Measurements from ENCODE around the gene WSCD2. TPM values are rescaled to one million over a fixed set of nuclear protein-coding genes. Genes with fewer than 3 reads are reported as not detected.

The WSCD2 gene
- polyA plus RNA-seq, 4 donors, result 6.7 to 11.6 (median 8.6) TPM

GRCh38 chr12:108106599-108106998 lies 22.5 kb upstream of the WSCD2 start:
- DNase-seq (ENCODE audit: low read depth in 4 of 4, low spot score in 3 of 4), result no peak

- no peak for DNase-seq (ENCODE audit: low read depth in 4 of 4, low spot score in 3 of 4)
Measured at GRCh38 chr12:108107293-108107692, 21.8 kb upstream of the WSCD2 start.

DNA sequence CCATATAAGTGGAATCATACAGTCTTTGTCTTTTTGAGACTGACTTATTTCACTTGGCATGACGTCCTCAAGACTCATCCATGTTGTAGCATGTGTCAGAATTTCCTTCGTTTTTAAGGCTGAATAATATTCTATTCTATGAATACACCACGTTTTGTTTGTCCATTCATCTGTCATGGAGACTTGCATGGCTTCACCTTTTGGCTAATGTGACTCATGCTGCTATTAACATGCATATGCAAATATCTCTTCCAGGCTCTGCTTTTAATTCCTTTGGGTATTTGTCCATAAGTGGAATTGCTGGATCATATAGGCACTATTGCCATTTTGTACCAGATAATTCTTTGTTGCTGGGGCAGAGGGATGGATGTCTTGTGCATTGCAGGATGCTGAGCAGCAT lies 19.6 kb upstream of the WSCD2 start:
- DNase-seq (ENCODE audit: low read depth in 4 of 4, low spot score in 3 of 4), result no peak

GRCh38 chr12:108109954-108110353 lies 19.1 kb upstream of the WSCD2 start:
- no peak for DNase-seq (ENCODE audit: low read depth in 4 of 4, low spot score in 3 of 4)

DNA sequence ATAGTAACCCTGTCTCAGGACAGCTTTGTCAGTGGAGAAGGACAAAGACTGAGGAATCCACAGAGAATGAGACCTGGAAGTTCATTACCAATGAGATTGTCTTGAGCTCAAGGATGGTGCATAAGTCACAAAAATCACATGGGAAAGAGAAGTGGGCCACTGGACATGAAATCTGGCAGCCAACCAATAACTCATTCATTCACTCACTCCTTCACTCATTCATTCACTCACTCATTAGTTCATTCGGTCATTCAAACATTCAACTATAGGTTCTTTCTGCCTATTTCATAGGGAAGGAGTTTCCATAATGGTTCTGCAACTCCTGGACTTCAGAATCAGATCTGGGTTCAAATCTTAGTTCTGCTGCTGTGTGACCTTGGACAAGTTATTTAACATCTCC lies 18.2 kb upstream of the WSCD2 start:
- DNase-seq (ENCODE audit: low read depth in 4 of 4, low spot score in 3 of 4), result no peak

GRCh38 chr12:108112832-108113556 lies 16.1 kb upstream of the WSCD2 start:
- DNase-seq (ENCODE audit: low read depth in 4 of 4, low spot score in 3 of 4), result peak in 1 of 4 donors; percentile 24

DNA sequence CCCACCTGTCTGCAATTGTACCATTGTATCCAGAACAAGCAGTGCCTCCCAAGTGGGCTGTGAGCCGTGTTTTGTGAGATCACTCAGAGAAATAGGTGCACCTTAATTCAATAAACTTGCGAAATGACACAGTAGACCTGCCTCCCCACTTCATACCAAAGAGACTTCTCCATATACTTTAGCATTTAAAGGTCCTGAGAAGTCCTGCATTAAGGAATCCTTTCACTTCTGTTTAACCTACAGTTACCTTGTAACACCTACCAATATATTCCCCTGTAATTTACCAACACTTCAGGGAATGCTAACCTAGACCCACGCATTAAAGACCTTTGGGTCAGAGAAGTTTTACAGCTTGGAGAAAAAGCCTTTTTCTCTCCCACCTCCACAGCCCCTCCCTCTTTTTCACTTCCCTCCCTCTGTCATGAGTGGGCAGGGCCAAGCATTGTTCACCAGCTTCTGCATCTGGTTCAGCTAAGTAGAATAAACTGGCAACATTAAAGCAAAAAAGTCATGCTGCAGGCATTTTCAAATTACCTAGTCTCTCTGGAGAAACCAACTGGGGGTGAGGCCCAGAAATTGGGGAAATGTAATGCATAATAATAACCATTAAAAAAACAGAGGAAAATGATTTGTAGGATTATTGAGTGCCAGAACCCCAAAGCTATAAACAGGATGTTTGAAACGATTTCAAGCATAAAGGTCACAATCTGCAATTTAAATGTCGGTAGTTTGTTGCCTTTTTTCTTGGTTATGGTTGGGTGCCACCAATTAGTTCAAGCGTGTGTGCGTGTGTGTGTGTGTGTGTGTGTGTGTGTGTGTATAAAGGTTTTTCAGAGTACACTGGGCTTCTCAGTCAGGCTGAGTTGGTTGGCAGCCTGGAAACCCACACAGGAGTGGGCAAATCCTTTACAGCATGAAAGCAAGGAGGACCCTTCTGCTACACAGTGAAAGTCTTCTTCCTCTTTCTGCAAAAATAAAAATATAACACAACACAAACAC lies 13.7 kb upstream of the WSCD2 start:
- DNase-seq (ENCODE audit: low read depth in 4 of 4, low spot score in 3 of 4), result peak in 1 of 4 donors; percentile 65

DNA sequence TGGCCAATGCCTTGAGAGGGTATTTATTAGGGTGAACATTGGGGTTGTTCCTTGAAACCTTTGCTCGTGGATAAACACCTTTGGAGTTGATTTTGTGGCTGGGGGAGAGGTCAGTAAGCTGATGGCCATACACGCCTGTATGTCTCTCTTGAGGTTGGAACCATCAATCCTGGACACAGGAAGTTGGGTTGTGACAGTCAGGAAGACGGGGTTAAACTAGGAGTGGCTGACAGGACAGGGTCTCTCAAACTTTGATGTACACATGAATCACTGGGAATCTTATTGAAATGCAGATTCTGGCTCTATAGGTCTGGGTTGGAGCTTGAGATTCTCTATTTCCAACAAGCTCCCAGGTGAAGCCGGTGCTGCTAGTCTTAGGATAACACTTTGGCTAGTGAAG lies 12.8 kb upstream of the WSCD2 start:
- DNase-seq (ENCODE audit: low read depth in 4 of 4, low spot score in 3 of 4), result no peak

- no peak for DNase-seq (ENCODE audit: low read depth in 4 of 4, low spot score in 3 of 4)
Measured at GRCh38 chr12:108116699-108117098, 12.4 kb upstream of the WSCD2 start.

DNA sequence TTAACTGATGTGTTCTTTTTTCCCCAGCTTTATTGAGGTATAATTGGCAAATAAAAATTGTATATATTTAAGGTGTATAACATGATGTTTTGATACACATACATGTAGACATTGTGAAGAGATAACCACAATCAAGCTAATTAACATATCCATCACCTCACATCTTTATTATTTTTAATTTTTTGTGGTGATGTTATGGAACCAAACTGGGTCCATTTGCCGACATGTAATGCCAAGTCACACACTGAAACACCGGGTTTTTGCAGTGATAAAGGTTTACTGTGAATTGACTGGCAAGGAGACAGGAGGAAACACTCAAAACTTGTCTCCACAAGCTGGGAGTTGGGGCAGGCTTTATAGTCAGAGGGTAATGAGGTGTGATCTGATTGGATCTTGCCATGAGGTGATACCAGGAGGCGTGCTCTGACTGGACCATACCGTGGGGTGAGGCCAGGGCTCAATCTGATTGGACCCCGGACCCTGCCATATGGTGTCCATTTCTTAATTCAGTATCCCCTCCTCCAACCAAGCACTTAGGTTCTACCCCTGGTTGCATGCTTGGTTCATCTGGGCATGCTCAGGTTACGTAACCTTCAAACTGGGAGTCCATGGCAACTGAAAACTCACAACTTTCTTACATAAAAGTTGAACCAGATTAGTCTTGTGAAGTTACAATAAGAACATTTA lies 11.8 kb upstream of the WSCD2 start:
- DNase-seq (ENCODE audit: low read depth in 4 of 4, low spot score in 3 of 4), result no peak

DNA sequence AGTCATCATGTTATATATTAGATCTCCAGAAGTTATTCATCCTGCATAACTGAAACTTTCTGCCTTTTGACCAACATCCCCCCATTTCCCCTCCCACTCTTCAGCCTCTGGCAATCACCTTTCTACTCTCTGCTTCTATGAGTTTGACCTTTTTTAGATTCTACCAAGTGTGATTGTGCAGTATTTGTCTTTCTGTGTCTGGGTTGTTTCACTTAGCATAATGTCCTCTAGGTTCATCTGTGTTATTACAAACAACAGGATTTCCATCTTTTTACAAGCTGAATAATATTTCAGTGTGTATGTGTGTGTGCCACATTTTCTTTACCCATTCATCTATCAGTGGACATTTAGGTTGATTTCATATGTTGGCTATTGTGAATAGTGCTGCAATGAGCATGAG lies 11.2 kb upstream of the WSCD2 start:
- DNase-seq (ENCODE audit: low read depth in 4 of 4, low spot score in 3 of 4), result no peak

- no peak for DNase-seq (ENCODE audit: low read depth in 4 of 4, low spot score in 3 of 4)
Measured at GRCh38 chr12:108119126-108119973, 9.7 kb upstream of the WSCD2 start.

DNA sequence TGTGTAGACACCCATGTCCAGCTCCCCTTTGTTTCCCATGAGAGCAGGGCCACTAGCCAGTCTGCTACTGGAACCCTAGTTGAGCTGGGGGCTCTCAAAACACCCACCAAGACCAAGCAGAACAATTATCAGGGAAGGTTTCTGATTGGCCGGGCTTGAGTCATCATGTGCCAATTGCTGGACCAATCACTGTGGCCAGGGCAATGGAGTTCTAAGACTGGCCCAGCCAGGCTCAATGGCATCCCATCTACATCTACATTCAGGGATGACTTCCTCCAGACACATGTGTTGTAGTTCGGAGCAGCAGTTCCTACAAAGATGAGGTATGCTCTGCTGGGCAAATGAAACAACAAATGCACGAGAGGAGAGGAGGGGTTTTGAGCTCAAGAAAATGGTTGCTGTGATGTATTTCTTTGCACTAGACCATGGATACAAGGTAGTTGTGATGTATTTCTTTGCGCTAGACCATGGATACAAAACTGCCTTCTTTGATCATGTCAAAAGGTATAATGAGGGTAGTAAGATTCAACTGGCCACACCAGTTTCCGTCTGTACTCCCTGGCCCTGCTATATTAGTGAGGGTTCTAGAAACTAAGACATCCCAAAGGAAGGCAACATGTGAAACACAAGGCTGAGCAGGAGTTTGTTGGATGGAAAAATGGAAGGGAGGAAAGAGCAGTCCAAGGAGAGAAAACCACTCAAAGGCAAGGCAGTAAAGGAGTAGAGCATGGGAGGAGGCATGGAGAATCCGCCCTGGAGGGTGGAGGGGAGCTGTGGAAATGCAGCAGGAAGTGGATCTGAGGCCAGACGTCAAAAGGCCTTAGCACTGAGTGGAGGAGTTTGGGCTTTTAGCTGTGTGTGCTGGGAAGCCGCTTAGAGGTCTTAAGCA lies 8.9 kb upstream of the WSCD2 start:
- no peak for DNase-seq (ENCODE audit: low read depth in 4 of 4, low spot score in 3 of 4)

DNA sequence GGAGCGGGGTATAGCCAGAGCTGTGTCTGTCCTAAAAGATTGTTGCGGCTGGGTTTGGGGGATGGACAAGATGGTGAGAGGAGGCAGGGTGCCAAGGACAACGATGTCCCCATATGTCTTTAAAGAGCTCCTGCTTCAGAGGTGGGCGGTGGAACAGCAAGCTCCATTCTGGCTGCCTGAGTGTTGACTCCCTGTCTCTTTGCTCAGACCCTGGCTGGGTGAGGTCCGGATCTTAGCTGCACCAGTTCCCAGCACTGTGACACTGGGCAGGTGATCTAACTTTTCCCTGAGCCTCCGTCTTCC lies 8.3 kb upstream of the WSCD2 start:
- no peak for DNase-seq (ENCODE audit: low read depth in 4 of 4, low spot score in 3 of 4)

GRCh38 chr12:108121320-108121719 lies 7.8 kb upstream of the WSCD2 start:
- DNase-seq (ENCODE audit: low read depth in 4 of 4, low spot score in 3 of 4), result no peak

GRCh38 chr12:108121728-108122471 lies 7.2 kb upstream of the WSCD2 start:
- DNase-seq (ENCODE audit: low read depth in 4 of 4, low spot score in 3 of 4), result no peak

DNA sequence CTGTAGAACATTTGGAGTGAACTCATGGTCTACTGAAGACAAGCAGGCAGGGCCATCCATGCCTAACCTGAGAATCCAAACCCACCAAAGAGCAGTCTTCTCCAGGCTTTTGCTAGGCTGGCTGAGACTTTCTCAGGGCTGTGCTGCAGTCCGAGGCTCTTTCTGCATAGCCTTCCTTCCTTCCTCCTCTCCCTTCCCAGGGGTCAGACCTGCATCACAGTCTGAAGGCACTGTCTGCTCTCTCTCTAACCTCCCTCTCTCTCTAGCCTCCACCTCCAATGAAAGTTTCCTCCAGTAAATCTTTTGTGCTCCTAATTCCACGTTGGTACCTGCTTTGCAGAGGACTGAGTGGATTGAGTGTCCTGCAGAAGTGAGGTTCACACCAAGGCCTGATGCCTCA lies 6.4 kb upstream of the WSCD2 start:
- no peak for DNase-seq (ENCODE audit: low read depth in 4 of 4, low spot score in 3 of 4)

DNA sequence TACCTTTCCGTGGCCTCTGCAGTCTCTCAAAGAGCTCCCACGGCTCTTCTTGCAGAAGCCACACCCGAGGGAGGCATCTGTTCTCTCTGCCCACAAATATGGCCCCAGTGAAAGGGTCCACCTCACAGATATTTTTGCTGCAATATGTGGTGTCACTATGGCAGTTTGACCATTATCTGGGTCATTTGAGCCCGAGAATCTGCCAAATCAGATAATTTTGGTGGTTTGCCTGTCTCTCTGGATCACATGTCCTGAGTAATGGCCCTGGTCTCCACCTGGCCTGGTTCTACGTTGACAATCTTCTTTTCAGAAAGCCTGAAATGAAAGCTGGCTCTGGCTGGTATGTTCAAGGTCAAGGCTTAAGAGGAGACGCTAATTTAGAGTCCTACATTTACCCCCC lies 5.7 kb upstream of the WSCD2 start:
- DNase-seq (ENCODE audit: low read depth in 4 of 4, low spot score in 3 of 4), result no peak

- DNase-seq (ENCODE audit: low read depth in 4 of 4, low spot score in 3 of 4), result no peak
Measured at GRCh38 chr12:108125073-108125472, 4.0 kb upstream of the WSCD2 start.
